ENCODE results near the gene NPAT. TPM values are rescaled to one million over a fixed set of nuclear protein-coding genes. Genes with fewer than 3 reads are reported as not detected.
A peak's percentile ranks its signal among the peaks of the same experiment; 100 is the strongest.
"Not testable (repeated sequence)": the region's sequence is repeated elsewhere in the genome, so short reads cannot be mapped to it uniquely, and the experiment has no call there.

NPAT gene
- total RNA-seq, 3 donors from 2014 or later, result 23.2 to 24.7 (median 24.4) TPM

DNA sequence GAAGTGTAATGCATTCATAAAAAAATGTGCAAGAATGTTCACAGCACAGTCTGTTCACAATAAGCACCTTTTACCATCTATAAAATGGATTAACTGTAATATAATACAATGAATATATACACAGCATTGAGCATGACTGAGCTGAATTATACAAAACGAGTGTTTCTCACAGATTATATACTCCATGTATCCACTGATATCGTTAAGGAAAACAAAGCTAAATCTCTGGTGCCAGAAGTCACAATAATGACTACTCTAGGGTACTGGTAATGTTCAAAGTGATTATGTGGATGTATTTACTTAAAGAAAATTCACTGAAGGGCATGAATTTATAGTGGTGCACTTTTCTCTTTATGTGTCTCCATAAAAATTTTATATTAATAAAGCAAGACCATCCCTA, 67.8 kb downstream of the NPAT start:
- Mint-ChIP-seq H3K36me3 (ENCODE audit: insufficient read depth) (peaks cover 21% of the 10 kb centered on the region), H3K9me3 (no peaks in the 10 kb centered on the region), H3K4me1 (ENCODE audit: low read depth) (no peaks in the 10 kb centered on the region), H3K27me3 (ENCODE audit: low read depth) (no peaks in the 10 kb centered on the region), H3K4me3 (no peak overlapping the region)
- no peak for ATAC-seq
- DNase-seq, result no peak

DNA sequence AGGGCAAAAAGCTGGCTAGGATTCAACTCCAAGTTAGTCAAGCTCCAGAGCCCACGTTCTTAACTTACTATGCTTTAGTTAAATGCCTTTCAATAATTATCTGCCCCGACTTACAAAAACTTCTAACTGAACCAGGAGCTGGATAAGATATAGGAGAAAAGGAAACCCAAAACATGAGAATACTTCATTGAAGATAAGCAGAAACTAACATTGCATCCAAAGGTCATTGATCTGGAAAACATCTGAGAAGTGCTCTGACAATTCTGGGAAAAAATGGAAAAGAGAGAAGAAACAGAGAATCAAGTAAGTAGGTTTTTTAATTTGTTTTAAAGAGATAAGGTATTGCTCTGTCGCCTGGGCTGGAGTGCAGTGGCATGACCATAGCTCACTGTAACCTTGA, 73.9 kb downstream of the NPAT start:
- peaks cover 55% of the 10 kb centered on the region for H3K36me3 Mint-ChIP-seq (ENCODE audit: insufficient read depth)
- no peaks in the 10 kb centered on the region for H3K27me3 Mint-ChIP-seq (ENCODE audit: low read depth)

DNA sequence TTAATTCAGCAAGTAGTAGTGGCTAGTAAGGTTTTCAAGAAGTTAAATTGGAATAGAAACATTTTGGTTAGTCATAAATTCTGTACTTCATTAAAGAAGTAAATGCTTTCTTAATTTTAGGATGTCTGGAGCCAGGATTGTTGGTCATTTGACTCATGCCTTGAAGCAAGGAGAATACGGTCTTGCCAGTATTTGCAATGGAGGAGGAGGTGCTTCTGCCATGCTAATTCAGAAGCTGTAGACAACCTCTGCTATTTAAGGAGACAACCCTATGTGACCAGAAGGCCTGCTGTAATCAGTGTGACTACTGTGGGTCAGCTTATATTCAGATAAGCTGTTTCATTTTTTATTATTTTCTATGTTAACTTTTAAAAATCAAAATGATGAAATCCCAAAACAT, 75.3 kb downstream of the NPAT start:
- Mint-ChIP-seq H3K36me3 (ENCODE audit: insufficient read depth) (peaks cover 57% of the 10 kb centered on the region), H3K4me3 (no peak overlapping the region), H3K27me3 (ENCODE audit: low read depth) (no peaks in the 10 kb centered on the region), H3K4me1 (ENCODE audit: low read depth) (peaks cover 10% of the 10 kb centered on the region), H3K9me3 (no peaks in the 10 kb centered on the region)
- DNase-seq (no peak), ATAC-seq (no peak)

More for the DNA sequence above, 73.9 kb downstream of the NPAT start:
- Mint-ChIP-seq H3K4me3 (no peak overlapping the region), H3K4me1 (ENCODE audit: low read depth) (peaks cover 10% of the 10 kb centered on the region), H3K9me3 (no peaks in the 10 kb centered on the region)
- DNase-seq, result no peak
- no peak for ATAC-seq

DNA sequence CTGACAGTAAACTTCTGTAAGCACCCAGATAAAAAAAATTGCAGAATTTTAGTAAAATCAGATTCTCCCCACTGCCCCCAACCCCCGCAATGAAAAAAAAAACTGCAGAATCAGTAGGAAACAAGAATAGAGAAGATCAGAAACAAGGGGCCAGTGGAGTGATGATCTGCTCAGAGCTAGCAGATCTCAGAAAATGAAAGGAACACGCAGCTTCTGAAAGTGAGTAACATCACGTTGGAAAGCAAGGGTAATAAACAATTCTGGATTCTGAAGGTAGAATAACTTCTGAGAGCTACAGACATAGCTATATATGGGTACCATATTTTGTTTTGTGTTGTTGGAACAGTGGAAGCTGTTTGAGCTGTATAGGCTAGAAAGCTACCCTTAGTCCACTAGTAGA, 77.8 kb downstream of the NPAT start:
- ATAC-seq (peak; percentile 38 to 55), DNase-seq (no peak)
- Mint-ChIP-seq H3K36me3 (ENCODE audit: insufficient read depth) (peaks cover 59% of the 10 kb centered on the region), H3K4me3 (no peak overlapping the region), H3K4me1 (ENCODE audit: low read depth) (peaks cover 10% of the 10 kb centered on the region), H3K27me3 (ENCODE audit: low read depth) (no peaks in the 10 kb centered on the region), H3K9me3 (no peaks in the 10 kb centered on the region)

DNA sequence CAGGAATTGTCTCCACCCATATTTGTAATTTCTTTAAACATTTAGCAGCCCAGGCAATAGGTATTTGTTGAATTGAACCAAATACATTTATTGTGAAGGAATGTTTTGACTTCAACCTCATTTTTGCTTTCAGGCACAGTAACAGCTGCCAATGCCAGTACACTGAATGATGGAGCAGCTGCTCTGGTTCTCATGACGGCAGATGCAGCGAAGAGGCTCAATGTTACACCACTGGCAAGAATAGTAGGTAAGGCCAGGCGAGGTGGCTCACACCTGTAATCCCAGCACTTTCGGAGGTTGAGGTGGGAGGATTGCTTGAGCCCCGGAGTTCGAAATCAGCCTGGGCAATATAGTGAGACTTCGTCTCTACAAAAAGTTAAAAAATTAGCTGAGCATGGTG, 80.1 kb downstream of the NPAT start:
- Mint-ChIP-seq H3K4me1 (ENCODE audit: low read depth) (peaks cover 12% of the 10 kb centered on the region), H3K4me3 (no peak overlapping the region), H3K27me3 (ENCODE audit: low read depth) (no peaks in the 10 kb centered on the region), H3K9me3 (no peaks in the 10 kb centered on the region), H3K36me3 (ENCODE audit: insufficient read depth) (peaks cover 48% of the 10 kb centered on the region)
- DNase-seq, result no peak
- ATAC-seq, result no peak

DNA sequence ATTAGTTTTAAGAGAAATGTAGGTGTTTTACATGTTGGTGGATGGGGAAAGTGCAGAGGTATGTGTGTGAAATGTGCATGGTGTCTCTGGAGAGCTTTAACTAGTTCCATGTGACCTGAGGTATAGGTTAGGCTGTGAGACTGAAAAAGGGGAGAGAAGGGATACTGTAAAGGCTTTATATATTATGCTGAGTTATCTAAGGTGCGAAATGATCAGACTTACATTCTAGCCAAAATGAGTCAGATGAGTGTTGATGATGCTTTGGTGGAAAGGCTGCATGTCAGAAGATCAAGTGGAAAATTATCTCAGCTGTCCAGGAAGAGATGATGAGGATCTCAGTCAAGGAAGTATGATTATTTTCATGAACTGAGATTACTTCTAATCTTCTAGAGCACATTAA, 85.2 kb downstream of the NPAT start:
- no peaks in the 10 kb centered on the region for H3K27me3 Mint-ChIP-seq (ENCODE audit: low read depth)

DNA sequence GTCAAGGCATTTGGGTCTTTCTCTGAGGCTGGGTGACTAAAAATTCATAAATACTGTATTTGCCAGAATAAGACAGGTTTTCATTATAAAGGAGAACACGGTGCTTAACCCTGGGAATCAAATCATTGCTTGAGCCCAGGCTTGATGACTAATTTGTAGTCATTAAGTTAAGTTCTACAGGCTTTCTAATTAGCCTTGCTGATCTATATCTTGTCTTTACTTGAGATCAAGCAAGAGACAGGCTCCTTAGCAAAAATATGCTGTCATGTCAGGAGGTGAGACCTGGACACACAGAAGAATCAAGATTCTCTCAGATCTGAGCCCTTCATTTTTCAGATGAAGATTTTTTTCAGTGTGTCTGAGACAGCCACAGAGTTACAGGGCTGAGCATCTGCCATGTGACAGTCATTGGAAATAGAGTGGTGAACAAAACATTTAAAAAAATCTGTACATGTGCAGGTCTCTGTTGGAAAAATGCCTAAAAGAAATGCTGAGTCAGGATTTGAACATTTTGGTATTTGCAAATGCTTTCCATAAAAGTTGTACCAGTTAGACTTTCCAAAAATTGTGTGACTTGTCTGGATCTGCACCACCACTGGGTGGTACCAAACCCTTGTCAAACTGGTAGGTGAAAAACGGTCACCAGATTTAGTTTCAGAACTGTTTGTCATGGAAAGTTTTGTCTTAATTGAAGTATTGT, 86.4 kb downstream of the NPAT start:
- H3K4me3 Mint-ChIP-seq, result no peak overlapping the region
- H3K27me3 Mint-ChIP-seq (ENCODE audit: low read depth), result no peaks in the 10 kb centered on the region
- peaks cover 20% of the 10 kb centered on the region for H3K36me3 Mint-ChIP-seq (ENCODE audit: insufficient read depth)
- H3K4me1 Mint-ChIP-seq (ENCODE audit: low read depth), result peaks cover 18% of the 10 kb centered on the region
- ATAC-seq (peak; percentile 64 to 67), DNase-seq (no peak)
- no peaks in the 10 kb centered on the region for H3K9me3 Mint-ChIP-seq

More for the DNA sequence above, 85.2 kb downstream of the NPAT start:
- Mint-ChIP-seq H3K36me3 (ENCODE audit: insufficient read depth) (peaks cover 23% of the 10 kb centered on the region), H3K4me3 (no peak overlapping the region), H3K9me3 (no peaks in the 10 kb centered on the region), H3K4me1 (ENCODE audit: low read depth) (peaks cover 18% of the 10 kb centered on the region)
- DNase-seq (no peak), ATAC-seq (peak; percentile 60 to 68)

DNA sequence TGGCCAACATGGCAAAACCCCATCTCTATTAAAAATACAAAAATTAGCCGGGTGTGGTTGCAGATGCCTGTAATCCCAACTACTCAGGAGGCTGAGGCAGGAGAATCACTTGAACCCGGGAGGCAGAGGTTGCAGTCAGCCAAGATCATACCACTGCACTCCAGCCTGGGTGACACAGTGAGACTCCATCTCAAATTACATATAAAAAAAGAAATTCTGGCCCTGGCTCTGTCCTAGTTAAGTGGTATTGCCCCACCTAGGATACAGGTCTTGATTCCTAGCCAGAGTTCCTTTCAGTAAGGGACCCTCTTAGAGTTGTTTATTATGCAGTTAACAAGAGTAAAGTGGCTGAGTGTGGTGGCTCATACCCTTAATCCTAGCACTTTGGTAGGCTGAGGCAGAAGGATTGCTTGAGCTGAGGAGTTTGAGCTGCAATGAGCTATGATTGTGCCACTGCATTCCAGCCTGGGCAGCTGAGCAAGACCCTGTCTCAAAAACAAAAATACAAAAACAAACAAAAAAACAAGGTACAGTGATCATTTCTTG, 89.4 kb downstream of the NPAT start:
- not testable (repeated sequence) for ATAC-seq; H3K4me3 Mint-ChIP-seq; H3K9me3 Mint-ChIP-seq; H3K27me3 Mint-ChIP-seq (ENCODE audit: low read depth); DNase-seq
- Mint-ChIP-seq H3K36me3 (ENCODE audit: insufficient read depth) (peaks cover 17% of the 10 kb centered on the region), H3K4me1 (ENCODE audit: low read depth) (peaks cover 21% of the 10 kb centered on the region)

DNA sequence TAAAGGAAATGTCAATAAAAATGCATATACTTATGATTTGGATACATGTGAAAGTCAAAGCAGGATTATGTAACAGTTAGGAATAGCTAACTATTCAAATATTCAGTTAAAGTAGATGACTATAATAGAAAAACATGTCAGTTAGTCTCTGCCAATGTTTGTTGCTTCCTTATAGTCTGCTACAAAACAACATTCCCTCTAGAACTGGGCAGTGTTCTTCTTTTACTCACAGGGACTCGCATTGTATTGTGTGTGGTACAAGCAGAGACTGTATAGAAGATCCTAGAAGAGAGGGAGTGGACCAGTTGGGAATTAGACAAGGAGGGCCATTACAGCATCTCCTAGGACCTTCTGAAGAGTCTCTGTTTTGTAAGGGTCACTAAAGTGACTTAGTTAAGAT, 90.4 kb downstream of the NPAT start:
- ATAC-seq (no peak), DNase-seq (no peak)
- Mint-ChIP-seq H3K4me3 (no peak overlapping the region), H3K4me1 (ENCODE audit: low read depth) (peaks cover 19% of the 10 kb centered on the region), H3K36me3 (ENCODE audit: insufficient read depth) (peaks cover 18% of the 10 kb centered on the region), H3K27me3 (ENCODE audit: low read depth) (no peaks in the 10 kb centered on the region), H3K9me3 (no peaks in the 10 kb centered on the region)

DNA sequence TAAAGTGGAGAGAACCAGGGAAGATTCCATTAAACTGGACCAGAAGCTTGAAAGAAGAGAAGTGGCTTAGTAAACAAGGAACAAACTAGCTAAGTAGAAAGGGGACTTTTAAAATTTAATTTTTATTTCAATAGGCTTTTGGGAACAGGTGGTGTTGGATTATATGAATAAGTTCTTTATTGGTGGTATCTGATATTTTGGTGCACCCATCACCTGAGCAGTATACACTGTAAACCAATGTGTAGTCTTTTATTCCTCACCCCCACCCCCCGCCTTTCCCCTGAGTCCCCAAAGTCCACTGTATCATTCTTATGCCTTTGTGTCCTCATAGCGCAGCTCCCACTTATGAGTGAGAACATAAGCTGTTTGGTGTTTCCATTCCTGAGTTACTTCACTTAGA, 93.7 kb downstream of the NPAT start:
- Mint-ChIP-seq H3K27me3 (ENCODE audit: low read depth) (no peaks in the 10 kb centered on the region), H3K4me1 (ENCODE audit: low read depth) (peaks cover 25% of the 10 kb centered on the region), H3K9me3 (no peaks in the 10 kb centered on the region), H3K36me3 (ENCODE audit: insufficient read depth) (peaks cover 15% of the 10 kb centered on the region), H3K4me3 (no peak overlapping the region)
- ATAC-seq, result no peak
- DNase-seq, result no peak

DNA sequence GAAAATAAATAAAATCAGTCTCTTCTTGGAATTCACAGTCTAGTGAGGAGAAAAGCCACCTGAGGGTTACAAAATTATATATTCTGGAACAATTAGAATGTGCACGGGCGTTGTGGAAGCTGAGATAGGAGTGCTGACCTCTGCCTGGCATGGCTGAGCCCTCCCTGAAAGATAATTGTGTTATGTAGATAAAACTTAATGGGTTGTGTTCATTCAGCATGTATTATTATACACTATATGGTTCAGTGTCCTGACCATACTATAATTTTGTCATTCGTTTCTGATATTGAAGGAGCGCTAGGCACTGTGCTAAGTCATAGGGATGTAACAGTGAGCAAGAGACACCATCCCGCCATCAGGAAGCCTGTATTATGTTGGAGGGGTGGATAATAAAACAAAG, 97.3 kb downstream of the NPAT start:
- Mint-ChIP-seq H3K36me3 (ENCODE audit: insufficient read depth) (peaks cover 11% of the 10 kb centered on the region), H3K4me3 (no peak overlapping the region)

DNA sequence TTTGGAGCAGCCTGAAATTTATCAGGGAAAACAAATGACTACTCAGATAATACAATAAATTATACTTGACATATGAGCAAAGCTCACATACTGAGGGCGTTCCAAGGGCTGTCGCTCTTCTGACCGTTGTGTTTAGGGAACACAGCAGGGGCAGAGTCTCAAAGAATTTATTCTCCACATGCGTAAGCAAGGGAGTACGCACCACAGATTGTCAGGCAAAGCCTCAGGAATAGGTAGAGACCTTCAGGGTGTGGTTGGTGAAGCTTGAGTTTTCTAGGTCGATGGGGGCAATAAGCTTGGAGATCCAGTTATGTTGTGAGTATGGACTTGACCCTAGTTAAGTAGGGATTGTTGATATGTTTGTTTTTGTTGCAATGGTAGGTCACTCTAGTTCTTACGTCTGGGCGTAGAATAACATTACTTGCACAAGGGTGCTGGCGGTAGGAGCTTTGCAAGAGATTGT, 100.2 kb downstream of the NPAT start:
- H3K9me3 Mint-ChIP-seq, result no peaks in the 10 kb centered on the region
- H3K27me3 Mint-ChIP-seq (ENCODE audit: low read depth), result no peaks in the 10 kb centered on the region
- H3K4me1 Mint-ChIP-seq (ENCODE audit: low read depth), result peaks cover 42% of the 10 kb centered on the region
- H3K36me3 Mint-ChIP-seq (ENCODE audit: insufficient read depth), result no peaks in the 10 kb centered on the region
- DNase-seq (no peak), ATAC-seq (no peak)
- H3K4me3 Mint-ChIP-seq, result peak overlapping the region; percentile 95

More for the DNA sequence above, 97.3 kb downstream of the NPAT start:
- ATAC-seq (no peak), DNase-seq (no peak)
- Mint-ChIP-seq H3K27me3 (ENCODE audit: low read depth) (no peaks in the 10 kb centered on the region), H3K9me3 (no peaks in the 10 kb centered on the region), H3K4me1 (ENCODE audit: low read depth) (peaks cover 47% of the 10 kb centered on the region)

DNA sequence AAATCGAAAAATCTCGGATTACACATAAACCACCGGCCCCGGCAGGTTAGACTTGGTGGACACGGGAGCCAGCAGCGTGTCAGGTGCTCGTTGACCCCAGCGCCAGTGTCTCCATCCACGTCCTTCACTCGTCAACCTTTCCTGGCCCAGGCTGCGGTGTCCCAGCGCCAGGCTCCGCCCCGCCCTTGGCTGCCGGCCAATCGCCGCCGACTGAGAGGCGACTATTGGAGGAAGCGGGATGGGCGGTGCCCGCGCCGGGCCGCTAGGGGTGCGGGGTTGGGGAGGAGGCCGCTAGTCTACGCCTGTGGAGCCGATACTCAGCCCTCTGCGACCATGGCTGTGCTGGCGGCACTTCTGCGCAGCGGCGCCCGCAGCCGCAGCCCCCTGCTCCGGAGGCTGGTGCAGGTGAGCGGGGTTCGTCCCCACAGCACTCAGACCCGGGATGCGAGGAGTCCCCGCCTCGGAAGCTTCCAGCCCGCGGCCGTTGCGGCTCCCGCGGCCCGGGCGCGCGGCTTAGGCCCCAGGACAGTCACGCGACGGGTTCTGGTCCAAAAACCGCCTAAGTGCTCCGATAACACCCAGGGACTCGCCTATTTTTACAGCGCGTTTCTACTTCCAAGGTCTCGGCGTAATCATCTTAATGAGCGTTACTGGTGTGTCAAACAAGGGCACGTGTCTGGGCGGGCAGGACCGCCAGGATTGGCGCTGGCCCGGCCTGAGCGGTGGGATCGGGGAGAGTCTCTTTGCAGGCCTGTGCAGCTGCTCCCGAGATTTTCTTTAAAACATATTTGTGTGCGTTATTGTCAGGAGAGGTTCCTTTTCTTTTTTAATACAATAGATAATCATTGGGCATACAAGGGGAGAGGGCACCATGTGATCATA, 100.9 kb downstream of the NPAT start, which contains the start of gene ACAT1:
Gene ACAT1, plus strand, starts transcription at position 294 of the 882 bp plus-strand sequence. Its CDS starts 40 bp downstream, at position 334.
- Mint-ChIP-seq H3K27me3 (ENCODE audit: low read depth) (no peaks in the 10 kb centered on the region), H3K4me3 (peak within 1 kb of the TSS; percentile 95), H3K9me3 (no peaks in the 10 kb centered on the region), H3K4me1 (ENCODE audit: low read depth) (peaks cover 41% of the 10 kb centered on the region), H3K36me3 (ENCODE audit: insufficient read depth) (no peaks in the 10 kb centered on the region)
- DNase-seq, result peak; percentile 95
- ATAC-seq, result peak; percentile 99 to 100

DNA sequence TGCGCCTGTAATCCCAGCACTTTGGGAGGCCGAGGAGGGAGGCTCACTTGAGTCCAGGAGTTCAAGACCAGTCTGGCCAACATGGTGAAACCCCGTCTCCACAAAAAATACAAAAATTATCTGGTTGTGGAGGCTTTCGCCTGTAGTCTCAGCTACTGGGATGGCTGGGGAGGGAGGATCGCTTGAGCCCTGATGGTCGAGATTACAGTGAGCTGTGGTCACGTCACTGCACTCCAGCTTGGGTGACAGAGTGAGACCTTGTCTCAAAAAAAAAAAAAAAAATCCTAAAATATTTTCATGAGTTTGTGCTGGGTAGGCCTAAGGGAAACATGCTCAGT, 101.5 kb downstream of the NPAT start:
- H3K9me3 Mint-ChIP-seq; DNase-seq; H3K36me3 Mint-ChIP-seq (ENCODE audit: insufficient read depth); ATAC-seq; H3K27me3 Mint-ChIP-seq (ENCODE audit: low read depth): not testable (repeated sequence)
- peak overlapping the region; percentile 95 for H3K4me3 Mint-ChIP-seq
- H3K4me1 Mint-ChIP-seq (ENCODE audit: low read depth), result peaks cover 38% of the 10 kb centered on the region

Data from activated T-cell treated with anti-CD3 and anti-CD28 coated beads, Interleukin-2, amount 50 U/mL, for 4 hours (primary cell).